HCT116 (cell line): Measurements from ENCODE around the gene TEAD1. TPM values are rescaled to one million over a fixed set of nuclear protein-coding genes. Genes with fewer than 3 reads are reported as not detected.

Source experiments
- ATAC-seq: fragments of 200-7000 bp; cut with Tn5 transposase; 2 replicates; pipeline ENCODE4 v1.9.1; 2020; ENCODE audit warnings: mild to moderate bottlenecking, moderate library complexity
- BruUV-seq: library from RNA; stranded (reverse); fragments of 400-500 nt; replicated peaks from 2 replicates; lab custom pipeline; 2021; lab: Mats Ljungman, UMichigan
- CTCF ChIA-PET: fragments of 300-600 bp; sonication (Branson Sonifier 250); formaldehyde crosslinking; loops from one replicate; lab custom pipeline; 2021; ENCODE audit warnings: antibody characterized with exemption; lab: Charles Lee
- POLR2A ChIA-PET: fragments of 300-600, 350-600 bp; sonication (Branson Sonifier 250); formaldehyde crosslinking; loops from one replicate; lab custom pipeline; 2021; ENCODE audit warnings: antibody characterized with exemption; lab: Charles Lee
- RAD21 ChIA-PET, 2 experiments: fragments of 300-600 bp; sonication (Branson Sonifier 250); formaldehyde crosslinking; loops; one replicate each; lab custom pipeline; 2023; ENCODE audit warnings: low total read pairs in 2 of 2; ENCODE audit not compliant: uncharacterized antibody in 2 of 2, unreplicated experiment in 2 of 2, low non-redundant PET in 1 of 2; lab: Charles Lee
- DNase-seq: peaks from one replicate; pipeline ENCODE4 v3.0.0-alpha.2; 2010; ENCODE audit warnings: low read depth, low spot score
- H2AFZ ChIP-seq: fragments of 200-600 bp; shearing (Covaris generic), sonication (generic); 2 replicates; pipeline ENCODE4 v1.6.1; 2017; ENCODE audit warnings: low read depth, mixed run types, mixed read lengths, antibody characterized with exemption, low read length; ENCODE audit not compliant: poor library complexity, severe bottlenecking
- H3K27ac ChIP-seq: 2 replicates; pipeline ENCODE4 v1.5.1; 2012; ENCODE audit warnings: low read depth, low read length
- H3K27me3 ChIP-seq: fragments of 200-600 bp; sonication (generic); 2 replicates; pipeline ENCODE4 v1.6.1; 2016; ENCODE audit warnings: mixed run types, low read length, mixed read lengths; ENCODE audit not compliant: insufficient read depth
- H3K36me3 ChIP-seq, 2 experiments: fragments of 200-500 bp in 1 of 2; fragments of 200-600 bp in 1 of 2; sonication (Bioruptor generic) in 1 of 2; sonication (generic) in 1 of 2; 2 replicates each; pipeline versions ENCODE4 v1.5.1 to v1.6.1; 2014 to 2016; ENCODE audit warnings: low read length in 2 of 2, inconsistent platforms in 1 of 2, mixed read lengths in 1 of 2, mixed run types in 1 of 2; ENCODE audit not compliant: insufficient read depth in 2 of 2, control insufficient read depth in 1 of 2
- H3K4me1 ChIP-seq, 2 experiments: fragments of 200-600 bp in 1 of 2; sonication (generic) in 1 of 2; 2 replicates each; pipeline versions ENCODE4 v1.5.1 to v1.6.1; 2012 to 2017; ENCODE audit warnings: low read length in 2 of 2, inconsistent platforms in 1 of 2, mild to moderate bottlenecking in 1 of 2, mixed read lengths in 1 of 2, mixed run types in 1 of 2, moderate library complexity in 1 of 2; ENCODE audit not compliant: insufficient read depth in 2 of 2, control insufficient read depth in 1 of 2
- H3K4me2 ChIP-seq: fragments of 200-600 bp; sonication (generic); 2 replicates; pipeline ENCODE4 v1.6.1; 2017; ENCODE audit warnings: mixed run types, low read length, mixed read lengths
- H3K4me3 ChIP-seq, 2 experiments: fragments of 200-600 bp in 1 of 2; sonication (generic) in 1 of 2; replicated peaks in 1 of 2; 2 replicates each; pipeline ENCODE4 v1.5.1; 2011 to 2016; ENCODE audit warnings: low read length in 2 of 2, control low read depth in 1 of 2, low read depth in 1 of 2, mild to moderate bottlenecking in 1 of 2, mixed read lengths in 1 of 2, mixed run types in 1 of 2
- H3K79me2 ChIP-seq: fragments of 200-600 bp; sonication (generic); 2 replicates; pipeline ENCODE4 v1.6.1; 2017; ENCODE audit warnings: mild to moderate bottlenecking, mixed run types, low read length, moderate library complexity, mixed read lengths; ENCODE audit not compliant: insufficient read depth
- H3K9ac ChIP-seq: fragments of 200-600 bp; sonication (generic); 2 replicates; pipeline ENCODE4 v1.6.1; 2016; ENCODE audit warnings: low read length, mixed read lengths
- H3K9me2 ChIP-seq: fragments of 200-600 bp; sonication (generic), shearing (Covaris generic); 2 replicates; pipeline ENCODE4 v1.6.1; 2017; ENCODE audit warnings: mixed run types, mild to moderate bottlenecking, moderate library complexity; ENCODE audit not compliant: insufficient read depth
- H3K9me3 ChIP-seq, 2 experiments: fragments of 200-500 bp in 1 of 2; fragments of 200-600 bp in 1 of 2; sonication (Bioruptor generic) in 1 of 2; sonication (generic) in 1 of 2; 2 replicates each; pipeline ENCODE4 v1.6.1; 2014 to 2017; ENCODE audit warnings: low read length in 2 of 2, mixed read lengths in 2 of 2, inconsistent platforms in 1 of 2, low read depth in 1 of 2, mild to moderate bottlenecking in 1 of 2, mixed run types in 1 of 2, moderate library complexity in 1 of 2; ENCODE audit not compliant: control insufficient read depth in 1 of 2, insufficient read depth in 1 of 2
- H4K20me1 ChIP-seq: fragments of 200-600 bp; sonication (generic), shearing (Covaris generic); 2 replicates; pipeline ENCODE4 v1.6.1; 2017; ENCODE audit warnings: mixed run types, mild to moderate bottlenecking, moderate library complexity; ENCODE audit not compliant: insufficient read depth
- ATF3 ChIP-seq: IDR thresholded peaks from 2 replicates; pipeline ENCODE4 v1.6.1; 2012
- CBX3 ChIP-seq: IDR thresholded peaks from 2 replicates; pipeline ENCODE4 v1.6.1; 2012; ENCODE audit warnings: low read depth
- CEBPB ChIP-seq: IDR thresholded peaks from 2 replicates; pipeline ENCODE4 v1.6.1; 2012; ENCODE audit warnings: low read depth
- CTCF ChIP-seq, 3 experiments: fragments of 200-600 bp in 1 of 3; sonication (generic) in 1 of 3; IDR thresholded peaks in 2 of 3; conservative IDR thresholded peaks in 1 of 3; 2 replicates each; pipeline ENCODE4 v1.5.1; 2012 to 2017; ENCODE audit warnings: low read depth in 2 of 3, low read length in 2 of 3, antibody characterized with exemption in 1 of 3, borderline replicate concordance in 1 of 3, control low read depth in 1 of 3, mild to moderate bottlenecking in 1 of 3, mixed read lengths in 1 of 3, mixed run types in 1 of 3, moderate library complexity in 1 of 3; ENCODE audit not compliant: insufficient read depth in 1 of 3
- EGR1 ChIP-seq: IDR thresholded peaks from 2 replicates; pipeline ENCODE4 v1.6.1; 2012; ENCODE audit warnings: low read depth
- EZH2 ChIP-seq: fragments of 200-600 bp; sonication (generic); IDR thresholded peaks from 2 replicates; pipeline ENCODE4 v1.6.1; 2017; ENCODE audit warnings: antibody characterized with exemption, mixed run types
- EZH2phosphoT487 ChIP-seq: fragments of 200-600 bp; IDR thresholded peaks from 2 replicates; pipeline ENCODE4 v1.6.1; 2018; ENCODE audit warnings: antibody characterized with exemption, borderline replicate concordance
- FOSL1 ChIP-seq: IDR thresholded peaks from 2 replicates; pipeline ENCODE4 v1.6.1; 2012; ENCODE audit warnings: low read depth
- JUND ChIP-seq: IDR thresholded peaks from 2 replicates; pipeline ENCODE4 v1.6.1; 2012
- POLR2A ChIP-seq: IDR thresholded peaks from 2 replicates; pipeline ENCODE4 v1.7.0; 2011; ENCODE audit warnings: borderline replicate concordance; ENCODE audit not compliant: insufficient read depth, insufficient read length; ENCODE audit errors: extremely low read depth
- POLR2AphosphoS5 ChIP-seq: IDR thresholded peaks from 2 replicates; pipeline ENCODE4 v1.6.1; 2011; ENCODE audit warnings: mild to moderate bottlenecking, low read depth, low read length, moderate library complexity
- RAD21 ChIP-seq: IDR thresholded peaks from 2 replicates; pipeline ENCODE4 v1.6.1; 2012; ENCODE audit warnings: low read depth, mild to moderate bottlenecking
- SIN3A ChIP-seq: IDR thresholded peaks from 2 replicates; pipeline ENCODE4 v1.6.1; 2012; ENCODE audit warnings: low read depth
- SP1 ChIP-seq: IDR thresholded peaks from 2 replicates; pipeline ENCODE4 v1.6.1; 2012; ENCODE audit warnings: low read depth
- YY1 ChIP-seq: IDR thresholded peaks from 2 replicates; pipeline ENCODE4 v1.6.1; 2011; ENCODE audit warnings: low read length, low read depth, moderate library complexity, mild to moderate bottlenecking; ENCODE audit not compliant: insufficient replicate concordance; ENCODE audit errors: extremely low read depth
- ZFX ChIP-seq: fragments of 450-650 bp; IDR thresholded peaks from 2 replicates; pipeline ENCODE4 v1.6.1; 2017
- ZNF274 ChIP-seq: fragments of 200-500 bp; sonication (Bioruptor generic); IDR thresholded peaks from 2 replicates; pipeline ENCODE4 v1.6.1; 2014; ENCODE audit warnings: mild to moderate bottlenecking, low read depth, low read length, inconsistent platforms
- intact Hi-C: fragments of 100-400 bp; cut with micrococcal nuclease; formaldehyde crosslinking; loops from 2 replicates; pipeline ENCODE4 v1.10.0; 2022
- total RNA-seq: library from RNA; stranded (reverse); gene quantifications from one replicate; pipeline ENCODE4 v1.2.1, GENCODE V29; 2021; ENCODE audit not compliant: unreplicated experiment

The TEAD1 gene
- total RNA-seq, 1 experiment from 2014 or later: 103 TPM

GRCh38 chr11:12943311-12943710, 269.1 kb downstream of the TEAD1 start:
- ATAC-seq (no peak), DNase-seq (no peak)
- TF ChIP-seq POLR2AphosphoS5 (no peak), CBX3 (no peak), FOSL1 (no peak), POLR2A (no peak), ZNF274 (no peak), EZH2 (no peak)
- Histone ChIP-seq H4K20me1 (no peaks in the 10 kb centered on the region), H3K9me3 (no peaks in the 10 kb centered on the region), H3K4me2 (no peak overlapping the region), H2AFZ (no peak overlapping the region), H3K36me3 (peaks cover 5 to 12% of the 10 kb centered on the region in 2 experiments; a peak in 3 of 4 replicates), H3K27ac (no peak overlapping the region), H3K9me2 (no peaks in the 10 kb centered on the region), H3K4me1 (no peaks in the 10 kb centered on the region), H3K4me3 (no peak overlapping the region), H3K9ac (no peak overlapping the region), H3K27me3 (no peaks in the 10 kb centered on the region), H3K79me2 (no peaks in the 10 kb centered on the region)
- intact Hi-C loops: no loop called here
- POLR2A ChIA-PET: no interaction called here
- CTCF ChIA-PET: no interaction called here
- RAD21 ChIA-PET: no interaction called here
- BruUV-seq: no TSS peak

GRCh38 chr11:12944889-12945288, 270.7 kb downstream of the TEAD1 start:
- POLR2A ChIA-PET: no interaction called here
- no peak for TF ChIP-seq SP1
- no peak for TF ChIP-seq EGR1
- TF ChIP-seq RAD21: no peak
- no peak for TF ChIP-seq EZH2
- TF ChIP-seq ZFX: no peak
- TF ChIP-seq SIN3A: no peak
- TF ChIP-seq CEBPB: no peak
- TF ChIP-seq ATF3: no peak
- TF ChIP-seq YY1: no peak
- no peak for TF ChIP-seq ZNF274
- no peak for TF ChIP-seq EZH2phosphoT487
- no peak for TF ChIP-seq JUND
- TF ChIP-seq CTCF (IDR thresholded peaks at IDR 0.05 in 2 of 3, conservative IDR thresholded peaks at IDR 0.05 in 1 of 3; ENCODE audit: borderline replicate concordance in 1 of 3, insufficient read depth in 1 of 3, low read depth in 2 of 3, low read length in 2 of 3): no peak
- TF ChIP-seq, all 23 proteins: peak for 0

More at GRCh38 chr11:12944889-12945288, 270.7 kb downstream of the TEAD1 start:
- CTCF ChIA-PET: no interaction called here
- H2AFZ ChIP-seq: no peak overlapping the region
- no peaks in the 10 kb centered on the region for H3K9me2 ChIP-seq
- RAD21 ChIA-PET: no interaction called here
- H3K9ac ChIP-seq: no peak overlapping the region
- no peak overlapping the region for H3K4me2 ChIP-seq
- H3K79me2 ChIP-seq: no peaks in the 10 kb centered on the region
- peaks cover 2 to 8% of the 10 kb centered on the region in 2 experiments; a peak in 3 of 4 replicates for H3K36me3 ChIP-seq
- no TSS peak for BruUV-seq
- no peak overlapping the region for H3K4me3 ChIP-seq
- H3K4me1 ChIP-seq: no peaks in the 10 kb centered on the region
- no peaks in the 10 kb centered on the region for H4K20me1 ChIP-seq
- no peak for ATAC-seq
- no peaks in the 10 kb centered on the region for H3K27me3 ChIP-seq
- no peaks in the 10 kb centered on the region for H3K9me3 ChIP-seq
- no peak for DNase-seq
- intact Hi-C loops: no loop called here
- no peak overlapping the region for H3K27ac ChIP-seq
